ENCODE results near the gene LMAN1. TPM values are rescaled to one million over a fixed set of nuclear protein-coding genes. Genes with fewer than 3 reads are reported as not detected.
A peak's percentile ranks its signal among the peaks of the same experiment; 100 is the strongest.

Gene LMAN1
- total and polyA plus RNA-seq, 10 of the 15 experiments (the other 5 are each of a cell fraction or from before 2014, with no cell fraction given): 15.0 to 78.9 (median 67.5) TPM

DNA sequence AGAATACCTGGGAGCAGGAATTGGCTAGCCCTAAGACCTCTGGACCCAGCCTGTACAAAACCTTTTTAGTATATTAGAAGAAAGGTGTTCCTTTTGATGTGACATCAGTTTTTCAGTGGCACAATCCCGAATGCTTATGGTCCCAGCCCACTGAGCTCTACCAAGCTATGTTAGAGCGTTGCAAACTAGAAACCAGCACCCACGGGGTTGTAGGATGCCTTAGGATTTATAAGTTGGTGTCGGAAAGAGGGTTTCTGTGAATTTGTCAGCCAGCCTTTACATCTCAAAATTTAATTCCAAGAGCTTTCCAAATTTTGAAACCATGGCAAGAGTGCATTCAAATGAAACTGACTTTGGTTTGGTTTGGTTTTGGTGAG is 499 bp upstream of the LMAN1 start:
- DNase-seq (ENCODE audit: low read depth, low spot score) (no peak), ATAC-seq (no peak; the same call in 2 of the 3 replicates), FAIRE-seq (no peak)
- ChIA-PET RAD21 (ENCODE audit: unreplicated experiment) (interaction anchor here (0.6 to 1.2 kb wide), 2 partner anchors 43 to 538 kb away, joined by 3 to 4 read pairs; no protein-coding TSS in a partner anchor), SMC1A (ENCODE audit: uncharacterized antibody, unreplicated experiment) (interaction anchor here (0.6 to 1.4 kb wide), 4 partner anchors 41 to 218 kb away, joined by 3 to 5 read pairs (median 4); no protein-coding TSS in a partner anchor), POLR2A (interaction anchor here (1.0 kb wide), 1 partner anchor 218 kb away, joined by 4 read pairs; no protein-coding TSS in a partner anchor), CTCF (no interaction called here)
- Histone ChIP-seq H2AFZ (ENCODE audit: control insufficient read depth, low read depth, low read length) (peak overlapping the region; percentile 87), H3K27me3 (replicated peaks in 1 of 2; ENCODE audit: control insufficient read depth in 2 of 2, insufficient read depth in 2 of 2, low read length in 1 of 2) (no peaks in the 10 kb centered on the region), H3K4me3 (peak overlapping the region; percentile 65), H3K9me3 (replicated peaks; ENCODE audit: control insufficient read depth, insufficient read depth, low read length) (no peaks in the 10 kb centered on the region), H3K79me2 (ENCODE audit: control insufficient read depth, insufficient read depth, low read length) (peaks cover 48% of the 10 kb centered on the region), H3K4me1 (ENCODE audit: control insufficient read depth, insufficient read depth, low read length) (no peaks in the 10 kb centered on the region), H3K36me3 (ENCODE audit: control insufficient read depth in 2 of 2, insufficient read depth in 2 of 2, low read length in 1 of 2) (peaks cover 0 to 6% of the 10 kb centered on the region in 2 experiments; a peak in 1 of 4 replicates), H3K4me2 (ENCODE audit: control insufficient read depth, insufficient read depth) (peak overlapping the region; percentile 96), H3K9ac (ENCODE audit: control insufficient read depth, insufficient read depth, low read length) (peak overlapping the region; percentile 34; the same call in 1 of the 2 replicates), H4K20me1 (ENCODE audit: control insufficient read depth, insufficient read depth) (no peaks in the 10 kb centered on the region), H3K27ac (ENCODE audit: control insufficient read depth, insufficient read depth) (no peak overlapping the region)
- intact Hi-C loops (cut with micrococcal nuclease; ENCODE audit: unreplicated experiment) (loop anchor here (2.0 to 10.0 kb wide), 2 partner anchors 217 to 545 kb away; no protein-coding TSS in a partner anchor), in situ Hi-C loops (cut with MboI) (no loop called here)
- TF ChIP-seq STAT1 (conservative IDR thresholded peaks at IDR 0.05) (no peak), ZNF217 (IDR thresholded peaks at IDR 0.05) (no peak), BACH1 (IDR thresholded peaks at IDR 0.05; ENCODE audit: borderline replicate concordance) (no peak), GABPA (IDR thresholded peaks at IDR 0.05; ENCODE audit: low read depth) (no peak), HCFC1 (IDR thresholded peaks at IDR 0.05; ENCODE audit: low read length) (no peak), NR2F1 (conservative IDR thresholded peaks at IDR 0.05) (no peak), MEF2B (IDR thresholded peaks at IDR 0.05; ENCODE audit: partially characterized antibody, poor library complexity, severe bottlenecking) (no peak), STAT3 (IDR thresholded peaks at IDR 0.05; ENCODE audit: low read depth, low read length) (no peak), RFX5 (IDR thresholded peaks at IDR 0.05; ENCODE audit: low read depth, low read length) (no peak), SMARCA5 (IDR thresholded peaks at IDR 0.05) (no peak), ATF2 (IDR thresholded peaks at IDR 0.05; ENCODE audit: low read length) (no peak), RBBP5 (conservative IDR thresholded peaks at IDR 0.05) (no peak)
- WGBS (ENCODE audit: insufficient coverage, insufficient replicate concordance, low lambda C conversion rate, missing lambda C conversion rate): 5% methylated on average over 4 of the region's 4 CpGs
- BruUV-seq (replicated peaks): no TSS peak

Measured in GM12878 (cell line).